Right renal cortex interstitium (tissue), 3 donors: ENCODE measurements around the gene TRPM6. TPM values are rescaled to one million over a fixed set of nuclear protein-coding genes. Genes with fewer than 3 reads are reported as not detected.
"Not testable (repeated sequence)": the region's sequence is repeated elsewhere in the genome, so short reads cannot be mapped to it uniquely, and the experiment has no call there.

Experiments
- DNase-seq, 3 donors: peaks; one replicate each; pipeline ENCODE4 v3.0.0-alpha.2; 2013; ENCODE audit warnings: low read depth in 3 of 3, low spot score in 2 of 3
- polyA plus RNA-seq, 3 donors: library from polyadenylated mRNA; unstranded; fragments of 120-200 nt; gene quantifications; one replicate each; pipeline ENCODE4 v1.2.1, GENCODE V29; 2013; ENCODE audit not compliant: insufficient read length in 3 of 3

The TRPM6 gene
- polyA plus RNA-seq, 3 donors, result 1.1 to 1.6 (median 1.3) TPM

GRCh38 chr9:74858751-74859414 lies 28.8 kb downstream of the TRPM6 start:
- no peak for DNase-seq

DNA sequence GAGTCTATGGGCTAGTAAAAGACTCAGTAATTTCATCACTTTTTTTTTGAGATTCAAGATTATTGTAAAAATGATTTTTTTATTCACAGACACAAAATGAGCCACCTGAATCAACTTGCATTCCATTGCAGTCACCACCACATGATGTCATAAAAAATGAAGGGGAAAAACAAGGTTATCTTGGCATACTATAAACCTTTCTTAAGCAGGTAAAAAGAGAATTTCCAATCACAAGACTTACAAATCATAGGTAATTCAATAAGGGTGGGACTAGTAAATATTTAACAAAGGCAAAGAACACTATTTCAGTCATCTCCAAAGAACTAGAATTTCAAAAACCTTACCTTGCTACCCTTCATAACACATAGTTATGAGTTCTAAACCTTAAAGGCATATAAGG lies 30.7 kb downstream of the TRPM6 start:
- DNase-seq, result no peak

DNA sequence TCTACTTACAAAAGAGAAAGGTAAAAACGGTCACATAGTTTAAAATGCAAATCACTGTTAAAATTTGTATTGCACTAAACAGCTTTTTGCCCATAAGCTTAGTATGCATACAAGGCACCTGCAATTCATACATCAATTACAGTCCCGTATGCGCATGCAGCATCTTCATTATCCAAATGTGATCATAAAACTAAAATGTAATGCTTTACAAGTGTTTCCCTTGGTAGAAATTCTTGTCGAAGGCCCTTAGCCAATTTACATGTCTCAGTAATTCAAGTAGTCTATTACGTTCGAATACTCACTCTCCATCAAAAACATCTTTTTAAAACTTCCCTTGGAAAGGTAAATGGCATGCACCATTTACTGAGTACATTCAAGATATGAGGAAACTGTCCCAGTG lies 32.6 kb downstream of the TRPM6 start:
- DNase-seq, result no peak

- DNase-seq, result not testable (repeated sequence)
Measured at GRCh38 chr9:74853024-74853423, 34.7 kb downstream of the TRPM6 start.

GRCh38 chr9:74848153-74848525 lies 39.6 kb downstream of the TRPM6 start:
- DNase-seq, result no peak

GRCh38 chr9:74847478-74848152 lies 40.1 kb downstream of the TRPM6 start:
- DNase-seq, result no peak

DNA sequence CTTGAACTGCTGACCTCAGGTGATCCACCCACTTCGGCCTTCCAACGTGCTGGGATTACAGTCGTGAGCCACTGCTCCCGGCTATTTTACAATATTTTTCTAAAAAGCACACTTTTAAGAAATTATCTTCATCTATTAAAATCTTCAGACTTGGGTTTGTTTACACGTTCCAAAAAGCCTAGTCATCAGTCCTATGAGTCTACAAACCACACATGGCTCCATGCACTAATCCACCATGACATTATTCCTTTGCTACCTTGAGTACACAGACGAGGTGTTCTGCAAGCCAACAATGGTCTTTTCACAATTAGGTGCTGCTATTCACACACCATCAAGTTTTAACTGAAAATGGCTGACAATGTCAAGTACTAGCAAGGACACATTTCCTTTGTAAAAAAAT lies 41.0 kb downstream of the TRPM6 start:
- no peak for DNase-seq

DNA sequence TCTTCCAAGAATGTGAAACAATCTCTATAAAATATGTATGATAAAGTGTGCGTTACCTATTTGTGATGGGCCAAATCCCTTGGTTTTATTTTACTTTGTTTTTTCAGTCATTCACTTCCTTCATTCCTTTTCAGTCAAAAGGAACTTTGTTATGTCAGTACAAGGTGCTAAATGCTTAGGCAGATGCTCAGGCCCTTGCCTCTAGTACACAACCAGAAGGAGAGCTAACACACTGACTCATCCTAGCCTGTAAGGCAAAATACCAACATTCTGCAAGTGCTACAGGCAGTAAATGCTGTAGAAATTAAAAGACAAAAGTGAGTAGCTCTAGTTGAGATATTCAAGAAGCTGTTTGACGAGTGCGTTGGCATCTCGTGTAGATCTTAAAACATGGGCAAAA lies 49.4 kb downstream of the TRPM6 start:
- DNase-seq, result no peak

DNA sequence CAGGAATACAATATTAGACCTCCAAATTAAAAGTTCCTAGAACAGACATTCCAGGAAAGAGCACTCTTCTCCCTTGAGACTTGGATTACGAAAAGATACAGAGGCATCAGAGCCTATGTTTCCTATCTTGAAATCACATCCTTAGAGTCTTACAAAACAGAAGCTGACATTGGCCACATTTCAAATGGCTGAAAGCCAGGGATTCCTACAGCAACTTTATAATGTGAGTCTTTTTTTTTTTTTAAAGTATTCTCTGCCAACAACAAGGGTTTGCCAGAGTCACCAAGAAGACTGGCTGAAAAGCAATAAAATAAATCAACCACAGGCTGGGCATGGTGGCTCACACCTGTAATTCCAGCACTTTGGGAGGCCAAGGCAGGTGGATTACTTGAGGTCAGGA lies 63.1 kb downstream of the TRPM6 start:
- DNase-seq, result no peak

DNA sequence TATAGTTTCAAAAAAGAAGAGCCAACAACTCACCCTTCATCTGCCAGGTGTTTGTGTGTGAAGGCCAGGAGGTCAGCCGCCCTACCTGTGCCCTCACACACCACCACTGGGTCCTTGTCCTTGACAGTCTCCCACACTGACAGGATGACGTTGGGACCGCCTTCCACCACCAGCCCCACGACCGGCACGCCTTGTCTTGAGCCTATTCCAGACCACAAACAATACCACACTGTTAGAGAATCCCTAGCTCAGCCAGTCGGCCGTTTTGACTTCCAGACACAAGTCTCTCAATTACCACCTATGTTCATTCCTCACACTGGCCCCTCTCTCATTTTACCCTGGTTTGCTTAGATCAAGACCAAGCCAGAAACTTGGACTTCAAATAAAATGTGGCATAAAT lies 66.1 kb downstream of the TRPM6 start:
- no peak for DNase-seq

- no peak for DNase-seq
Measured at GRCh38 chr9:74817816-74818215, 69.9 kb downstream of the TRPM6 start.

GRCh38 chr9:74817281-74817810 lies 70.4 kb downstream of the TRPM6 start:
- DNase-seq, result no peak

GRCh38 chr9:74810200-74810599 lies 77.5 kb downstream of the TRPM6 start:
- DNase-seq, result no peak

- no peak for DNase-seq
Measured at GRCh38 chr9:74804018-74804385, 83.7 kb downstream of the TRPM6 start.

DNA sequence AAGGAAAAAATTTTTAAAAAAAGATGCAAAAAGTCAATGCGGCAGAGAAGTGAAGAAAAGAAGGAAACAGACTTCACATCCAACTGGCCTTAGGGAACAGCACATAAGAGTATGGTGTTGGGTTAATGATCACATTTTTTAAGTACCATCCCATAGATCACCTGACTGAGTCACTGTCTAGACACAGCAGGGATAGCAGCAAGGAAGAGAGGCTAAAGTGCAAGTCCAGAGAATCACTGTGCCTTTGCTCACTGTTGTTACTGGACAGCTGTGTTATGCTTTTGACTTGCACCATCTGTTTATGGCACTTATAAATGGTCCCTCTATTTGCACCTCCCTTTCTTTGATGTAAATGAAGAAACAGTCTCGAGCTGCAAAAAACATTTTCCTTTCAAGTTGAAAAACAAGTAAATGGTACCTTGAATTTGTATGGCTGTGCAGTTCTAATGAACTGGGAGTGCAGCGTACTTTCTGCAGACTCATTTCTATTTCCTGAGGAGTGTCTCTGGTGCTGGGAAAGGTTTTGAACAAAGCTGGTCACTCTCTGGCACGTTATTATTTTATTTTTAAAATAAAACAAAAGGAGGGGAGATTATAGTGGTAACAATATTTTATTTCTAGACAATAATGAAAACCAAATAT lies 84.2 kb downstream of the TRPM6 start:
- DNase-seq, result no peak

GRCh38 chr9:74800226-74800625 lies 87.5 kb downstream of the TRPM6 start:
- DNase-seq, result no peak

- DNase-seq, result no peak
Measured at GRCh38 chr9:74795803-74796202, 91.9 kb downstream of the TRPM6 start.

DNA sequence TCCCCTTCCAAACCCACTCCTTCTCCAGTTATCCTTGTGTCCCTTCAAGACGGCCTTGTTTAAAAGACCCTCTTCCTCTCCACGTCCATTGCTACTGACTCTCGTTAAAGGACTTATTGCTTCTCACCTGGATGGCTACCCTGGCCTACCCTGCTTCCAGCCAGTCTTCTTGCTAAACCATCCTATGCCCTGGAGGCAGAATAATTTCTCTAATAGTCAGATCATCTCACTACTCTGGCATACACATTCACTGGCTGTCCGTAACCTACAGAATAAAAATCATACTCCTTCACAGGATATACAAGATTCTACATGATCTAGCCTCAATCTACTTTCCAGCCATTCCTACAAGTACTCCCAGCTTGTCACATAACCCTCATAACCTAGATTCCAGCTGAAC lies 92.6 kb downstream of the TRPM6 start:
- DNase-seq, result no peak

DNA sequence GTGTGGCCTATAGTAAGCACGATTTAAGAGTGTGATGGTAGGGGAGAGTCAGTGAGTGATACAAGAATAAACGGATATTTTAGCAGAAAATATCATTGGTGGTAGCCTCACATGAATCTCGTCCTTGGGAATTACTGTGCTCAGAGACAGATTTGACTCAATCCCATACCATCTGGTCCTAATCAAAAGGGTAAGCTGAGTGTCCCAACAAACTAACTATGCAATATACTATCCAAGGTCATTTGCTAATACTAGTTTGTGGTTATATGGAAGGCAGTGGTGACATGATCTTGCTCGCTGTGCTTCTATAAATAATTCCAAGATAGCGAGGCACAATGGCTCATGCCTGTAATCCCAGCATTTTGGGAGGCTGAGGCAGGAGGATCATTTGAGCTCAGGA lies 103.2 kb downstream of the TRPM6 start:
- DNase-seq, result no peak

GRCh38 chr9:74783408-74783807 lies 104.3 kb downstream of the TRPM6 start:
- DNase-seq, result no peak

GRCh38 chr9:74777136-74777879 lies 110.4 kb downstream of the TRPM6 start:
- peak in 2 of 3 donors; percentile 20 to 30 for DNase-seq
